ENCODE measurements around the gene RNU4-1. TPM values are rescaled to one million over a fixed set of nuclear protein-coding genes. Genes with fewer than 3 reads are reported as not detected.

RNU4-1 gene
- total and polyA plus RNA-seq, 9 of the 15 experiments (the other 6 are each of a cell fraction or from before 2014, with no cell fraction given): under 0.01 to 19,719 (median 3,563) TPM; not detected in 4

DNA sequence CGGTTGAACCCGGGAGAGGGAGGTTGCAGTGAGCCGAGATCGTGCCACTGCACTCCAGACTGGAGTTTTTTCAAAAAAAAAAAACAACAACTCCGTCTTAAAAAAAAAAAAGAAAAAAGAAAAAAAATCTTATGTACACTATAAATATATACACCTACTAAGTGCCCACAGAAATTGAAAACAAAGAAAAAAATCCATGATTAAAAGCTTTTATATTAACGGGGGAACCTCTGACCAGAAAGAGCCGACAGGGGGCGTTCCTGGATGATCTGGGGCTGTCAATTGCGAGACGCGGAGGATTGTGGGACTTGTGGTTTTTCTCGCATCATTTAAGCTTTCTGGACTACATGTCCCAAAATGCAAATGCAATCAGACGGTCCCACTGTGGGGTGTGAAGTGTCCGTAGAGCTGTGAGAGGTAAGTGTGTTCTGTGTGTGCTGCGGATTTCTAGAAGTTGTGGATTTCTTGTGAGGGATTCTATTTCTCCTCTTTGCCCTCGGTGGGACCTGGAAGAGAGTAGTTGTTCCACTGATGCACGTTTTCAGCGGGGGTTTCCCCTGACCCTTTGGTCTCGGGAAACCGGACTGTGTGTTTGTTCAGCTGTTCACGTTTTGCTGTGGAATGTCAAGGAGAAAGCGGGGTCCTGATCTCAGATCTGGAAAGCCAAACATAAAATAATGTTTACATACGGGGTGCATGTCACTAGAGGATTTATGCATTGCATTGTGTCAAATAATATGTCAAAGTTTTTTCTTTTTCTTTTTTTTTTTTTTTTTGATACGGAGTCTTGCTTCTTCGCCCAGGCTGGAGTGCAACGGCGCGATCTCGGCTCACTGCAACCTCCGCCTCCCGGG lies 9.2 kb upstream of the RNU4-1 start, which contains the start of gene SIRT4 (continued):
- TF ChIP-seq, protein P1, sequence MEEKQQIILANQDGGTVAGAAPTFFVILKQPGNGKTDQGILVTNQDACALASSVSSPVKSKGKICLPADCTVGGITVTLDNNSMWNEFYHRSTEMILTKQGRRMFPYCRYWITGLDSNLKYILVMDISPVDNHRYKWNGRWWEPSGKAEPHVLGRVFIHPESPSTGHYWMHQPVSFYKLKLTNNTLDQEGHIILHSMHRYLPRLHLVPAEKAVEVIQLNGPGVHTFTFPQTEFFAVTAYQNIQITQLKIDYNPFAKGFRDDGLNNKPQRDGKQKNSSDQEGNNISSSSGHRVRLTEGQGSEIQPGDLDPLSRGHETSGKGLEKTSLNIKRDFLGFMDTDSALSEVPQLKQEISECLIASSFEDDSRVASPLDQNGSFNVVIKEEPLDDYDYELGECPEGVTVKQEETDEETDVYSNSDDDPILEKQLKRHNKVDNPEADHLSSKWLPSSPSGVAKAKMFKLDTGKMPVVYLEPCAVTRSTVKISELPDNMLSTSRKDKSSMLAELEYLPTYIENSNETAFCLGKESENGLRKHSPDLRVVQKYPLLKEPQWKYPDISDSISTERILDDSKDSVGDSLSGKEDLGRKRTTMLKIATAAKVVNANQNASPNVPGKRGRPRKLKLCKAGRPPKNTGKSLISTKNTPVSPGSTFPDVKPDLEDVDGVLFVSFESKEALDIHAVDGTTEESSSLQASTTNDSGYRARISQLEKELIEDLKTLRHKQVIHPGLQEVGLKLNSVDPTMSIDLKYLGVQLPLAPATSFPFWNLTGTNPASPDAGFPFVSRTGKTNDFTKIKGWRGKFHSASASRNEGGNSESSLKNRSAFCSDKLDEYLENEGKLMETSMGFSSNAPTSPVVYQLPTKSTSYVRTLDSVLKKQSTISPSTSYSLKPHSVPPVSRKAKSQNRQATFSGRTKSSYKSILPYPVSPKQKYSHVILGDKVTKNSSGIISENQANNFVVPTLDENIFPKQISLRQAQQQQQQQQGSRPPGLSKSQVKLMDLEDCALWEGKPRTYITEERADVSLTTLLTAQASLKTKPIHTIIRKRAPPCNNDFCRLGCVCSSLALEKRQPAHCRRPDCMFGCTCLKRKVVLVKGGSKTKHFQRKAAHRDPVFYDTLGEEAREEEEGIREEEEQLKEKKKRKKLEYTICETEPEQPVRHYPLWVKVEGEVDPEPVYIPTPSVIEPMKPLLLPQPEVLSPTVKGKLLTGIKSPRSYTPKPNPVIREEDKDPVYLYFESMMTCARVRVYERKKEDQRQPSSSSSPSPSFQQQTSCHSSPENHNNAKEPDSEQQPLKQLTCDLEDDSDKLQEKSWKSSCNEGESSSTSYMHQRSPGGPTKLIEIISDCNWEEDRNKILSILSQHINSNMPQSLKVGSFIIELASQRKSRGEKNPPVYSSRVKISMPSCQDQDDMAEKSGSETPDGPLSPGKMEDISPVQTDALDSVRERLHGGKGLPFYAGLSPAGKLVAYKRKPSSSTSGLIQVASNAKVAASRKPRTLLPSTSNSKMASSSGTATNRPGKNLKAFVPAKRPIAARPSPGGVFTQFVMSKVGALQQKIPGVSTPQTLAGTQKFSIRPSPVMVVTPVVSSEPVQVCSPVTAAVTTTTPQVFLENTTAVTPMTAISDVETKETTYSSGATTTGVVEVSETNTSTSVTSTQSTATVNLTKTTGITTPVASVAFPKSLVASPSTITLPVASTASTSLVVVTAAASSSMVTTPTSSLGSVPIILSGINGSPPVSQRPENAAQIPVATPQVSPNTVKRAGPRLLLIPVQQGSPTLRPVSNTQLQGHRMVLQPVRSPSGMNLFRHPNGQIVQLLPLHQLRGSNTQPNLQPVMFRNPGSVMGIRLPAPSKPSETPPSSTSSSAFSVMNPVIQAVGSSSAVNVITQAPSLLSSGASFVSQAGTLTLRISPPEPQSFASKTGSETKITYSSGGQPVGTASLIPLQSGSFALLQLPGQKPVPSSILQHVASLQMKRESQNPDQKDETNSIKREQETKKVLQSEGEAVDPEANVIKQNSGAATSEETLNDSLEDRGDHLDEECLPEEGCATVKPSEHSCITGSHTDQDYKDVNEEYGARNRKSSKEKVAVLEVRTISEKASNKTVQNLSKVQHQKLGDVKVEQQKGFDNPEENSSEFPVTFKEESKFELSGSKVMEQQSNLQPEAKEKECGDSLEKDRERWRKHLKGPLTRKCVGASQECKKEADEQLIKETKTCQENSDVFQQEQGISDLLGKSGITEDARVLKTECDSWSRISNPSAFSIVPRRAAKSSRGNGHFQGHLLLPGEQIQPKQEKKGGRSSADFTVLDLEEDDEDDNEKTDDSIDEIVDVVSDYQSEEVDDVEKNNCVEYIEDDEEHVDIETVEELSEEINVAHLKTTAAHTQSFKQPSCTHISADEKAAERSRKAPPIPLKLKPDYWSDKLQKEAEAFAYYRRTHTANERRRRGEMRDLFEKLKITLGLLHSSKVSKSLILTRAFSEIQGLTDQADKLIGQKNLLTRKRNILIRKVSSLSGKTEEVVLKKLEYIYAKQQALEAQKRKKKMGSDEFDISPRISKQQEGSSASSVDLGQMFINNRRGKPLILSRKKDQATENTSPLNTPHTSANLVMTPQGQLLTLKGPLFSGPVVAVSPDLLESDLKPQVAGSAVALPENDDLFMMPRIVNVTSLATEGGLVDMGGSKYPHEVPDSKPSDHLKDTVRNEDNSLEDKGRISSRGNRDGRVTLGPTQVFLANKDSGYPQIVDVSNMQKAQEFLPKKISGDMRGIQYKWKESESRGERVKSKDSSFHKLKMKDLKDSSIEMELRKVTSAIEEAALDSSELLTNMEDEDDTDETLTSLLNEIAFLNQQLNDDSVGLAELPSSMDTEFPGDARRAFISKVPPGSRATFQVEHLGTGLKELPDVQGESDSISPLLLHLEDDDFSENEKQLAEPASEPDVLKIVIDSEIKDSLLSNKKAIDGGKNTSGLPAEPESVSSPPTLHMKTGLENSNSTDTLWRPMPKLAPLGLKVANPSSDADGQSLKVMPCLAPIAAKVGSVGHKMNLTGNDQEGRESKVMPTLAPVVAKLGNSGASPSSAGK (IDR thresholded peaks at IDR 0.05): peak; percentile 88
- TF ChIP-seq ZNF384 (IDR thresholded peaks at IDR 0.05; ENCODE audit: low read depth, low read length) (peak; percentile 52), ZNF133 (CRISPR knock-in tag; IDR thresholded peaks at IDR 0.05) (no peak), SIX5 (IDR thresholded peaks at IDR 0.05; ENCODE audit: borderline replicate concordance in 1 of 2, insufficient read depth in 1 of 2, low read depth in 1 of 2, low read length in 2 of 2) (peak; percentile 87 to 92), PPARD (CRISPR knock-in tag; IDR thresholded peaks at IDR 0.05) (no peak), RFX1 (IDR thresholded peaks at IDR 0.05) (no peak), ARHGAP35 (IDR thresholded peaks at IDR 0.05; ENCODE audit: partially characterized antibody) (no peak), PHB (CRISPR knock-in tag; IDR thresholded peaks at IDR 0.05) (no peak), CTBP1 (IDR thresholded peaks at IDR 0.05; ENCODE audit: borderline replicate concordance) (0 out of 2 replicates have a peak, but pooled peaks have one; percentile 17)
- TF ChIP-seq, protein P2, sequence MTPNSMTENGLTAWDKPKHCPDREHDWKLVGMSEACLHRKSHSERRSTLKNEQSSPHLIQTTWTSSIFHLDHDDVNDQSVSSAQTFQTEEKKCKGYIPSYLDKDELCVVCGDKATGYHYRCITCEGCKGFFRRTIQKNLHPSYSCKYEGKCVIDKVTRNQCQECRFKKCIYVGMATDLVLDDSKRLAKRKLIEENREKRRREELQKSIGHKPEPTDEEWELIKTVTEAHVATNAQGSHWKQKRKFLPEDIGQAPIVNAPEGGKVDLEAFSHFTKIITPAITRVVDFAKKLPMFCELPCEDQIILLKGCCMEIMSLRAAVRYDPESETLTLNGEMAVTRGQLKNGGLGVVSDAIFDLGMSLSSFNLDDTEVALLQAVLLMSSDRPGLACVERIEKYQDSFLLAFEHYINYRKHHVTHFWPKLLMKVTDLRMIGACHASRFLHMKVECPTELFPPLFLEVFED (CRISPR knock-in tag; conservative IDR thresholded peaks at IDR 0.05): no peak
- TF ChIP-seq, protein P3, sequence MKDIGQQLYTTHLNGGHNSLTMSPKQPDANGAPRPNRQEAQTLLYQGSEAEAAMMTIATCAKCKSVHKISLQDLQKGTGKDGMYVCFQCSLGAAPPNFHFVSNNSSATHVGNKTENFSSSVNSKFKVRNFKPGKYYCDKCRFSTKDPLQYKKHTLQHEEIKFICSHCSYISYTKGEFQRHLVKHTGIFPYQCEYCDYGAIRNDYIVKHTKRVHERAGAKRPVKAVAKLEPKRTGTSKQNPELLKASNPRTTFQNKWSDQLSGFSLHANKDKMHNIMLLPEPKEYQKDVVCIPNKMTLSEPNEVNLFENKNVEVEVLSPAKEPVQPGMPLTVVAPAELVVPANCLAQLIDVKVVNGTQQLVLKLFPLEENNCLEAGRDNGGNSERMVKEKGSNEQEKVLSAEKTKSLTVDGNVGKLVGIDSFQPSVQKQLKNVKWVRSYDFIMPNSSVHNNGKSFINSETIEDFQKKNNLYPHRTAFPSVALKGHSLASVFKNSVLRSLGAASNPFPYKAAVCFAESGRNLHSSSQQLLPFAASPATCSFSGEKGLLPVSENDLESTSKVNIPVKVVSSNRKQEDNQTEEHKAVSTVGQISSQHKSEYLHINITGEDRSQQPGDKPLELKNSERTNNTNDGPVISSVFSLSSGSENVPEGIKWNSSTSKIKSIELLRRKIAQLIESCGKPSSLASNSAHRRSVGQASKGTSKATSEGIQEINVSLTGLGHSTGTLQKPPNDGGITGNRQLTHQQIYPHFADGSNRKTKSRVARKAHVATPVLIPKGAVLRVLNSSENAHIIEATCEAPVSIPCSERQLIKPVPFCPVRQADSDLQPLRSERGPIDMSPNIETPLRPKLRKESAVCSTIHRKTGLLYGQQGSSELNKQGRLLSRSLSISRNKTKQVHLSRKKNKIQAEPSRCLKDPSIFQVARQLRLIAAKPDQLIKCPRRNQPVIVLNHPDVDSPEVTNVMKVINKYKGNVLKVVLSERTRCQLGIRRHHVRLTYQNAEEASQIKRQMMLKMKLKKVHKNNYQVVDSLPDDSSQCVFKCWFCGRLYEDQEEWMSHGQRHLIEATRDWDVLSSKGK (CRISPR knock-in tag; IDR thresholded peaks at IDR 0.05): no peak
